H1 (cell line): Measurements from ENCODE around the gene YIF1A. TPM values are rescaled to one million over a fixed set of nuclear protein-coding genes. Genes with fewer than 3 reads are reported as not detected.
A peak's percentile ranks its signal among the peaks of the same experiment; 100 is the strongest.

ENCODE experiments used
- BACH1 ChIP-seq: IDR thresholded peaks from 2 replicates; pipeline ENCODE4 v1.6.1; 2012; ENCODE audit warnings: low read length, improper control_type of control experiment
- BCL11A ChIP-seq, 2 experiments: IDR thresholded peaks; one replicate each; pipeline ENCODE4 v1.6.1; 2011; ENCODE audit warnings: low read depth in 2 of 2, low read length in 2 of 2, mild to moderate bottlenecking in 2 of 2
- CBX5 ChIP-seq: fragments of 300-800, 300-1000 bp; sonication (generic); IDR thresholded peaks from 2 replicates; pipeline ENCODE4 v1.7.1; 2016; ENCODE audit warnings: antibody characterized with exemption, low read length, low read depth
- CEBPB ChIP-seq: IDR thresholded peaks from 2 replicates; pipeline ENCODE4 v1.6.1; 2012; ENCODE audit warnings: low read depth, low read length
- CTCF ChIP-seq, 3 experiments: IDR thresholded peaks; 1 replicate in 2 of 3; 2 replicates in 1 of 3; pipeline versions ENCODE4 v1.5.1 to v1.6.1; 2011; ENCODE audit warnings: low read length in 3 of 3, mild to moderate bottlenecking in 3 of 3, inconsistent platforms in 2 of 3, low read depth in 1 of 3, moderate library complexity in 1 of 3; ENCODE audit not compliant: insufficient read depth in 1 of 3; ENCODE audit errors: control extremely low read depth in 1 of 3
- EGR1 ChIP-seq: IDR thresholded peaks from 2 replicates; pipeline ENCODE4 v1.6.1; 2011; ENCODE audit warnings: low read depth, low read length, borderline replicate concordance
- EP300 ChIP-seq, 2 experiments: IDR thresholded peaks; 1 replicate in 1 of 2; 2 replicates in 1 of 2; pipeline ENCODE4 v1.6.1; 2011 to 2012; ENCODE audit warnings: low read depth in 2 of 2, low read length in 2 of 2, mild to moderate bottlenecking in 2 of 2, borderline replicate concordance in 1 of 2, inconsistent platforms in 1 of 2, moderate library complexity in 1 of 2
- GABPA ChIP-seq: IDR thresholded peaks from 2 replicates; pipeline ENCODE4 v1.6.1; 2011; ENCODE audit warnings: mild to moderate bottlenecking, low read length, moderate library complexity, borderline replicate concordance; ENCODE audit not compliant: insufficient read depth
- HDAC2 ChIP-seq, 2 experiments: fragments of 300-600 bp in 1 of 2; sonication (generic) in 1 of 2; IDR thresholded peaks; 2 replicates each; pipeline ENCODE4 v1.6.1; 2011 to 2012; ENCODE audit warnings: low read depth in 2 of 2, low read length in 2 of 2, mild to moderate bottlenecking in 2 of 2, moderate library complexity in 2 of 2, borderline replicate concordance in 1 of 2, inconsistent platforms in 1 of 2
- HDAC6 ChIP-seq: IDR thresholded peaks from one replicate; pipeline ENCODE4 v1.7.1; 2012; ENCODE audit warnings: low read depth, mild to moderate bottlenecking, inconsistent platforms, low read length, moderate library complexity
- KDM4A ChIP-seq: IDR thresholded peaks from one replicate; pipeline ENCODE4 v1.7.1; 2012; ENCODE audit warnings: low read depth, mild to moderate bottlenecking, moderate library complexity, low read length, inconsistent platforms; ENCODE audit not compliant: severe bottlenecking
- NRF1 ChIP-seq: IDR thresholded peaks from 2 replicates; pipeline ENCODE4 v1.6.1; 2011; ENCODE audit warnings: mild to moderate bottlenecking, low read depth, low read length, improper control_type of control experiment
- POLR2A ChIP-seq, 2 experiments: IDR thresholded peaks; 1 replicate in 1 of 2; 2 replicates in 1 of 2; pipeline ENCODE4 v1.6.1; 2011; ENCODE audit warnings: low read depth in 2 of 2, low read length in 2 of 2, mild to moderate bottlenecking in 2 of 2; ENCODE audit errors: control extremely low read depth in 1 of 2
- POLR2AphosphoS5 ChIP-seq: IDR thresholded peaks from 2 replicates; pipeline ENCODE4 v1.6.1; 2011; ENCODE audit warnings: low read depth, low read length
- RXRA ChIP-seq: IDR thresholded peaks from 2 replicates; pipeline ENCODE4 v1.6.1; 2011; ENCODE audit warnings: low read depth, mild to moderate bottlenecking, low read length, moderate library complexity; ENCODE audit not compliant: insufficient read depth
- SIN3A ChIP-seq, 2 experiments: IDR thresholded peaks in 1 of 2; conservative IDR thresholded peaks in 1 of 2; 2 replicates each; pipeline ENCODE4 v1.6.1; 2011 to 2012; ENCODE audit warnings: low read length in 2 of 2, improper control_type of control experiment in 1 of 2, low read depth in 1 of 2, mild to moderate bottlenecking in 1 of 2
- SIRT6 ChIP-seq: IDR thresholded peaks from one replicate; pipeline ENCODE4 v1.7.1; 2012; ENCODE audit warnings: low read length, inconsistent platforms
- TBP ChIP-seq: IDR thresholded peaks from 2 replicates; pipeline ENCODE4 v1.6.1; 2011; ENCODE audit warnings: low read depth, low read length, improper control_type of control experiment
- TCF12 ChIP-seq: IDR thresholded peaks from 2 replicates; pipeline ENCODE4 v1.6.1; 2011; ENCODE audit warnings: low read depth, mild to moderate bottlenecking, low read length
- TEAD4 ChIP-seq: IDR thresholded peaks from 2 replicates; pipeline ENCODE4 v1.6.1; 2012; ENCODE audit warnings: low read depth, low read length, inconsistent platforms, mixed read lengths
- YY1 ChIP-seq: IDR thresholded peaks from 2 replicates; pipeline ENCODE4 v1.6.1; 2011; ENCODE audit warnings: low read depth, mild to moderate bottlenecking, low read length
- polyA plus RNA-seq, 7 experiments: library from polyadenylated mRNA; depleted of rRNA in 3 of 7; stranded (reverse) in 5 of 7; unstranded in 2 of 7; fragments of >200 nt in 5 of 7; fragments of 200-250 nt in 2 of 7; gene quantifications; 1 replicate in 5 of 7; 2 replicates in 1 of 7; 4 replicates in 1 of 7; pipeline versions ENCODE4 v1.2.1 to v1.2.3, GENCODE V29; 2011 to 2013; ENCODE audit warnings: missing spikeins in 2 of 7, mixed read lengths in 2 of 7
- total RNA-seq: library from RNA; stranded (reverse); fragmentation: NEBNext Ultra II Directional; extraction: Animal tissue kit (Norgen Biotek cat#: 25700); gene quantifications from 2 replicates; pipeline ENCODE4 v1.2.1, GENCODE V29; 2021

YIF1A gene
- total and polyA plus RNA-seq, 2 of the 8 experiments (the other 6 are each of a cell fraction or from before 2014, with no cell fraction given): 70.1 to 178 TPM

- TF ChIP-seq TCF12 (0 out of 2 replicates have a peak, but pooled peaks have one; percentile 23), BACH1 (no peak), GABPA (no peak), HDAC2 (IDR thresholded peaks at IDR 0.05; ENCODE audit: borderline replicate concordance in 1 of 2, low read depth in 2 of 2, low read length in 2 of 2) (no peak), POLR2AphosphoS5 (no peak; the same call in none of the 2 replicates), HDAC6 (no peak), BCL11A (IDR thresholded peaks at IDR 0.05; ENCODE audit: low read depth in 2 of 2, low read length in 2 of 2) (no peak), TBP (no peak), TEAD4 (no peak), RXRA (no peak), SIRT6 (no peak), NRF1 (no peak), CBX5 (no peak), CEBPB (no peak), KDM4A (no peak), SIN3A (conservative IDR thresholded peaks at IDR 0.05 in 1 of 2, IDR thresholded peaks at IDR 0.05 in 1 of 2; ENCODE audit: low read depth in 1 of 2, low read length in 2 of 2) (peak; percentile 97 to 99), CTCF (IDR thresholded peaks at IDR 0.05; ENCODE audit: control extremely low read depth in 1 of 3, insufficient read depth in 1 of 3, low read depth in 1 of 3, low read length in 3 of 3) (peak; percentile 91 to 95 (median 95)), POLR2A (IDR thresholded peaks at IDR 0.05; ENCODE audit: control extremely low read depth in 1 of 2, low read depth in 2 of 2, low read length in 2 of 2) (0 out of 3 replicates have a peak, but pooled peaks of 1 of the 2 experiments have one; percentile 28), YY1 (peak; percentile 57; the same call in 1 of the 2 replicates), EP300 (IDR thresholded peaks at IDR 0.05; ENCODE audit: borderline replicate concordance in 1 of 2, low read depth in 2 of 2, low read length in 2 of 2) (peak in 1 of 2 experiments; percentile 23; a peak in 2 of 3 replicates), EGR1 (no peak)
Measured at GRCh38 chr11:66282468-66283455, 6.2 kb downstream of the YIF1A start (continued).
